ENCODE results near the gene IPO9.
A peak's percentile ranks its signal among the peaks of the same experiment; 100 is the strongest.
"Not testable (repeated sequence)": the region's sequence is repeated elsewhere in the genome, so short reads cannot be mapped to it uniquely, and the experiment has no call there.

The IPO9 gene

DNA sequence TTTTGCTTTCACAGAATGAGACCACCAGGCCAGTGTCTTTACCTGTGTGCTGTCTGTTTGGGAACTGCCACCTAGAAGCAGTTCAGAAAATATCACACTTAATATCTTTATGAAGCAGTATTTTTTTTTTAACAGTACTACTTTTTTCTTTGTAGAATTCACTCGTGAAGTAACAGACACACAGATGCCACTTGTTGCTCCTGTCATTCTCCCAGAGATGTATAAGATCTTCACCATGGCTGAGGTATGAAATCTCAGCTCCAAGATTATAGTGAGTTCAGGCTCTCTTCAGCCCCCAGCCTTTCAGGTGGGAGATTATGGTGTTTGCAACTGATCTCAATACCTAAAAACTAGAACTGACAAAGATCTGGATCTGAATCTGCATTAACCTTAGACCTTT lies 23.0 kb downstream of the IPO9 start:
- H3K4me3 ChIP-seq (ENCODE audit: low read length): no peak overlapping the region
- TF ChIP-seq CTCF (IDR thresholded peaks at IDR 0.05; ENCODE audit: insufficient read depth, low read depth, low read length, missing control alignments): no peak
- DNase-seq (ENCODE audit: low read depth): no peak

GRCh38 chr1:201856722-201857121 lies 27.8 kb downstream of the IPO9 start:
- not testable (repeated sequence) for H3K4me3 ChIP-seq (ENCODE audit: low read length); DNase-seq (ENCODE audit: low read depth)

GRCh38 chr1:201859424-201859823 lies 30.5 kb downstream of the IPO9 start:
- DNase-seq (ENCODE audit: low read depth): no peak
- no peak overlapping the region for H3K4me3 ChIP-seq (ENCODE audit: low read length)
- TF ChIP-seq CTCF (IDR thresholded peaks at IDR 0.05; ENCODE audit: insufficient read depth, low read depth, low read length, missing control alignments): no peak

GRCh38 chr1:201861448-201861847 lies 32.5 kb downstream of the IPO9 start:
- no peak for TF ChIP-seq CTCF (IDR thresholded peaks at IDR 0.05; ENCODE audit: insufficient read depth, low read depth, low read length, missing control alignments)
- H3K4me3 ChIP-seq (ENCODE audit: low read length): no peak overlapping the region
- DNase-seq (ENCODE audit: low read depth): no peak

DNA sequence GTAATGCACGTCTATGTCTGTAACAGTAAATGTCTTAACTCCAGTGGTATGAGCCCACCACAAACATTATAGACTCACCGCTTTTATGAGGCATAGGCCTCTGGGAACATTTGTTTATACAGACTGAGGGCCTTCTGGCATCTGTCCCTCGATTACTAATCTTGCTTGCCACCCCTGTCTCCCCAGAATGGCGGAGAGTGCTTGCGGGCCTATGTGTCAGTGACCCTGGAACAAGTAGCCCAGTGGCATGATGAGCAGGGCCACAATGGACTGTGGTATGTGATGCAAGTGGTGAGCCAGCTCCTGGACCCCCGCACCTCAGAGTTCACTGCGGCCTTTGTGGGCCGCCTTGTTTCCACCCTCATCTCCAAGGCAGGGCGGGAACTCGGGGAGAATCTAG lies 41.4 kb downstream of the IPO9 start:
- TF ChIP-seq CTCF (IDR thresholded peaks at IDR 0.05; ENCODE audit: insufficient read depth, low read depth, low read length, missing control alignments): no peak
- H3K4me3 ChIP-seq (ENCODE audit: low read length): no peak overlapping the region
- DNase-seq (ENCODE audit: low read depth): no peak

GRCh38 chr1:201874672-201875071 lies 45.7 kb downstream of the IPO9 start:
- no peak for DNase-seq (ENCODE audit: low read depth)
- TF ChIP-seq CTCF (IDR thresholded peaks at IDR 0.05; ENCODE audit: insufficient read depth, low read depth, low read length, missing control alignments): no peak
- H3K4me3 ChIP-seq (ENCODE audit: low read length): no peak overlapping the region

GRCh38 chr1:201876148-201876818 lies 47.3 kb downstream of the IPO9 start:
- DNase-seq (ENCODE audit: low read depth): peak; percentile 29
- TF ChIP-seq CTCF (IDR thresholded peaks at IDR 0.05; ENCODE audit: insufficient read depth, low read depth, low read length, missing control alignments): peak; percentile 39
- no peak overlapping the region for H3K4me3 ChIP-seq (ENCODE audit: low read length)
